ENCODE measurements around the gene PALLD.

GRCh38 chr4:168884251-168885124 is 387.6 kb downstream of the PALLD start:
- TF ChIP-seq, protein P1, sequence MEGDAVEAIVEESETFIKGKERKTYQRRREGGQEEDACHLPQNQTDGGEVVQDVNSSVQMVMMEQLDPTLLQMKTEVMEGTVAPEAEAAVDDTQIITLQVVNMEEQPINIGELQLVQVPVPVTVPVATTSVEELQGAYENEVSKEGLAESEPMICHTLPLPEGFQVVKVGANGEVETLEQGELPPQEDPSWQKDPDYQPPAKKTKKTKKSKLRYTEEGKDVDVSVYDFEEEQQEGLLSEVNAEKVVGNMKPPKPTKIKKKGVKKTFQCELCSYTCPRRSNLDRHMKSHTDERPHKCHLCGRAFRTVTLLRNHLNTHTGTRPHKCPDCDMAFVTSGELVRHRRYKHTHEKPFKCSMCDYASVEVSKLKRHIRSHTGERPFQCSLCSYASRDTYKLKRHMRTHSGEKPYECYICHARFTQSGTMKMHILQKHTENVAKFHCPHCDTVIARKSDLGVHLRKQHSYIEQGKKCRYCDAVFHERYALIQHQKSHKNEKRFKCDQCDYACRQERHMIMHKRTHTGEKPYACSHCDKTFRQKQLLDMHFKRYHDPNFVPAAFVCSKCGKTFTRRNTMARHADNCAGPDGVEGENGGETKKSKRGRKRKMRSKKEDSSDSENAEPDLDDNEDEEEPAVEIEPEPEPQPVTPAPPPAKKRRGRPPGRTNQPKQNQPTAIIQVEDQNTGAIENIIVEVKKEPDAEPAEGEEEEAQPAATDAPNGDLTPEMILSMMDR (IDR thresholded peaks at IDR 0.05), result no peak
- TF ChIP-seq POLR2A (IDR thresholded peaks at IDR 0.05), result no peak
